GM19099 (cell line): ENCODE data around the gene BTG3.

Source experiments
- POLR2A ChIP-seq: IDR thresholded peaks from 3 replicates; pipeline ENCODE4 v1.6.1; 2011; ENCODE audit warnings: low read depth; ENCODE audit not compliant: insufficient read length; ENCODE audit errors: extremely low read depth

The BTG3 gene

DNA sequence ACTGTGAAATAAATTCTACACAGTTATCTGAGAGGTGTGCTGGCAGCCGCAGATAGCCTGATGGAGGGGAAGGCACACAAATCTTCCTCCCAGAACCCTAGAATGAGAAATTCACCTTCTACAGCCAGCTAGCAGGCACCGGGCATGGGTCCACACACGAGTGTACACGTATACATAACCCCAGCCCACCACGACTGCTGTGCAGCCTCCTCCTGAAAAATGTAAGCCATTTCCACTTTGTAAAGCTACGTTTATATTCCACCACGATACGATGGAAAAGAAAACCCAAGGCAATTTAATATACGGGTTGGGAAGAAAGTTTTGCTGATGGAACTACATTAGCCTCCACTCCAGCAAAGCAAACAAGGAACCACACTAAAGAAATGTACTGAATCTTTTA is 1.8 kb downstream of the BTG3 start:
- TF ChIP-seq POLR2A, result no peak

DNA sequence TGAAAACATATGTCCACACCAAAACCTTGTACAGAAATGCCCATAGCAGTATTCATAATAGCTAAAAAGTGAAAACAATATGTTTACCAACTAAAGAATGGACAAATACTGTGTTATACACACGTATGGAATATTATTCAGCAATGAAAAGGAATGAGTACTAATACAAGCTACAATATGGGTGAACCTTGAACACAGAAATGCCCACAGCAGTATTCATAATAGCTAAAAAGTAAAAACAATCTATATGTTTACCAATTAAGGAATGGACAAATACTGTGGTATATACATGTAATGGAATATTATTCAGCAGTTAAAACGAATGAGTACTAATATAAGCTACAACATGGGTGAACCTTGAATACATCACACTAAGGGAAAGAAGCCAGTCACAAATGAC is 3.0 kb downstream of the BTG3 start:
- TF ChIP-seq POLR2A, result no peak

DNA sequence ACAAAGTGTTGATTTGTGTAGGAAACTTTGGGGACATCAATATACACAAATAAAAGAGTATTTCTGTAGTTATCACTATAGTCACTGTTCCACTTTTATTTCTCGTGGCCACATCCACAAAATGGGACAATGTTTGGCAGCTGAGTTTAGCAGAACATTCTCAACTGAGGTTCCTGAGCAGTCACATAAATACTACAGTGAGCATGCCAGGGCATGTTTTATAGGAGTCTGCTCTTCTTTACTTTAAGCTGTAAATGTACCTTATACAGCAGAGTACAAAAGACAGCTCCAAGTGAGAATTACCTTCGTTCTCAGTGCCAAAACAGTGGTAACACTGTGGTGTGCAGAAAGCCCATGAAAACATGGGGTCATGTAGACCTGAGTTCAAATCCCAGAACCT is 5.0 kb downstream of the BTG3 start:
- no peak for TF ChIP-seq POLR2A

DNA sequence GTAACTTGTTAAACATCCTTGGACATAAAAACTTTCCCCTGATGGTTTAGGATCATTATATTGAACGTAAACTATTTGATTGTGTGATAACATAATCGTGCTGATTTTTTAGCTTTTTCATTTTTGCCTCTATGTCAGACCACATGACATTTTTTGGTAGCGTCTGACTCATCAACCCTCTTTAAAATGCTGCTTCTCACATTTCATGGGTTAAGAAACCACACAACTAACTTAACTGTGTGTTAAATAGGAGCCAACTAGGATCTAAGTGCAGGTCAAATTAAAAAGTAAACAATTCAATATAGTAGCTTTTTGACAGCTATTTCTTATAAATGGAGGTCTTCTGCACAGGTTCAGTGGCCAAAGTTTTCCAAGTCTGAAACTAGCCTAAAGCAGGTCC is 9.8 kb downstream of the BTG3 start:
- no peak for TF ChIP-seq POLR2A

DNA sequence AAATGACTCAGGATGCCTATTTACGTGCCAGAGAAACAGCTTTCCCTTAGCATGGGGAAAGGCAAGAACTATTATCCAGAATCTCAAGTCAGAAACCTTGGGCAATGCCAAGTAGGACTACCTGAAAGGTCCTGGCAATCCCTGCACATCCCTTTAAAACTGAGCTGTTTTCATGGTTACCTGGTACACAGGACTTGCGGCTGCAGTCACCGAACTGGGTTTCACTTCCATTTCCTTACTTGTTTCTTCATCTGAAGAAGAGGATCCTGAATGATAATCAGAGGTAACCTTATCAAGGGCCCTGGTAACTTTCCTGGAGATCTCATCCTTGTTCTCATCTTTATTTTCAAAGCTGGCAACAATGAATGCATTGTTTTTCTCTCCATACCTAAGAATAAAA is 14.3 kb downstream of the BTG3 start:
- TF ChIP-seq POLR2A, result no peak

DNA sequence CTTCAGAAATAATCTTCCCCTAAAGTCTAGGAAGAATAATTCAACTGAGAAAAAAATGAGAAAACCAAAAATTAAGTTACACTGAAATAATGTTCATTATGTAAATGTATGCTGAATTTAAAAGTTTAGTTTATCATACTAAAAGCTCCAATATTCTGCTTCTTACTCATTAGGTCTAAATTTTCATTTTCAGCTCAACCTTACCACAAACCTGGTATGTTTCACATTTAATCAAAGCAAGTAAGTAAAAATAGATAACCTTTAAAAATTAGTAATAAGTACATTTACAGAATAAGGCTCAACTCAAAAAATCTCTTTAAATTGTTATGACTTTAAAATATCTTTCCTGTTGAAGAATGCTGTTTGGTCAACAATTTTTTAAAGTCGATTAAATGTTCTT is 15.0 kb downstream of the BTG3 start:
- no peak for TF ChIP-seq POLR2A

DNA sequence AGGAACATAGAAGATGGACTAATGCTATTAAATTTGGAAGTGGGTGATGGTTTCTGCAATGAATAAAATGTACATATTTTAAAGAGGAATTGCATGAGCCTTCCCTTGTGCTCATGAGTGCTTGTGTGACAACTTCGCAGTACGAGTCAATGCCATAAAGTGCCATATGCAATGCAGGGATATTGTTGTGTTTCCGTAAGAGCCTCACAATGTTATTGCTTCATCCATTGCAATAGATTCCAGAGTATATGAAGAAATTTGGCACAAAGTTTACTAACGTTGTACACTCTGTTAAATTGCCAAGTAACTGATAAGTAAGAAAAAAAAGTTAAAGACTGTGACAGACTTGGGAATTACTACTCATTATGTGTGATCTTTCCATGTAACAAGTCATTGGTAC is 22.3 kb downstream of the BTG3 start:
- no peak for TF ChIP-seq POLR2A

DNA sequence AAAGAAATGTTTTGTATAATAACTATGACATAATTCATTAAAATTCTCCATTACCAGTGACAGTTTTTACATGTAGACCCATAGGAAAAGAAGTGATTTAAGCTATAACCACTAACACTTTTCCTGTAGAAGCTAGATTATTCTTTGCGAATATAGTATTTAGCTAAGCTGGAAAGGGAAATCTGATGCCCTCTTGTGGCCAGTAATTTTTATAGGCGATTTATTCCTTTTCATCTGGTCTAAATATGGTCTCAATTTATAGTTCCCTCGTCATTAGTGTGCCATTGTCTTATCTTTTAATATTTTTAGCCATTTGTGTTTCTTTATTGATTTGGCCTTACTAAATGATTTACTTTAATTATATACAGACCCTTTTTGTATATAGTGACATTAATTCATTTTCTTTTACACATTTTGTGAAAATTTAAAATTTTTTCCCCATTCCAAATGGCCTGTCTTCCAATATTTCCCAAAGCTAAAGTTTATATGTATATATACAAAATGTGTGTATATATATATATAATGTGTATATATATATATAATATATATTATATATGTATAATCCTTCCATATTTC is 26.7 kb downstream of the BTG3 start:
- no peak for TF ChIP-seq POLR2A

DNA sequence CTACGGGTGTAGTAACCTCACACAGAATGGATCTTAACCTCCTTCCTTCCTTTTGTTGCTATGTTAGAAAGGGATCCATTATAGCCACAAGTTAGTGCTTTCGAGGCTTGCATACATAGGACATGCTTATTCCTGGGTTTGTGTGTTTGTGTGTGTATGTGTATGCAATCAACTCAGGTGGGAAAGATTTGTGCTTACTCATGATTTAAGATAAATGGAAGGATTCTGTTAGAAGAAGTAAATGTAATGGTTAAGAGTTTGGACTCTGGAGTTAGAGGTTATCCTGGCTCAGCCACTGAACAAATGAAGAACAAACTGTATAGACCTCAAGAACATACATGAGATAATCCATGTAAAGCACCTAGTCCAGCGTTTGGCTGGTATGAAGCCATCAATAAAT is 28.8 kb downstream of the BTG3 start:
- no peak for TF ChIP-seq POLR2A

DNA sequence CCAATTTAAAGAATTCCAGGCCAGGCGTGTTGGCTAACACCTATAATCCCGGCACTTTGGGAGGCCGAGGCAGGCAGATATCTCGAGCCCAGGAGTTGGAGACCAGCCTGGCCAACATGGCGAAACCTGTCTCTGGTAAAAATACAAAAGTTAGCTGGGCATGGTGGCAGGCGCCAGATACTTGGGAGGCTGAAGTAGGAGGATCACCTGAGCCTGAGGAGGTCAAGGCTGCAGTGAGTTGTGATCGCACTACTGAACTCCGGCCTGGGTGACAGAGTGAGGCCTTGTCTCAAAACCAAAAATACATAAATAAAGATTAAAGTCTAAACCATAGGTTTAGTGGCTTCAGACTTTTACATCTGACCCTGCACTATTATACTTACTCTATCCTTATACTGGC is 32.4 kb downstream of the BTG3 start:
- TF ChIP-seq POLR2A, result no peak

DNA sequence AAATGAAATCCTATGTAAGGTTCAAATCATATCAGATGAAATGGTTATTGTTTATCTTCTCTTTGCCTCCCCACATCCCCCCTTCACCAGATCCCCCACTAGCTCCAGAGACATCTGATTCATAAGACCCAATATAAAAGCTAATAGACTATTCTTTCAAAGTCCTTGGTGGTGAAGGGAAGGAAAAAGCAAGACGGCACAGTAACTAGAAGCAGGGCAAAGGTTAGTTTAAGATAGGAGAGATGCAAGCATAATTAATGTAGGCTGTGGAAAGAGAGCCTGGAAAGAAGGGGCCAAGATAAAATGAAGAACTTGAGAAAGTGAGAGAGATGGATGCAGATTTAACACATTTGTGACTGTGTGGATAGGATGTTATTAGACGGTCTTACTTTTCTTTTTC is 33.8 kb downstream of the BTG3 start:
- TF ChIP-seq POLR2A, result no peak

DNA sequence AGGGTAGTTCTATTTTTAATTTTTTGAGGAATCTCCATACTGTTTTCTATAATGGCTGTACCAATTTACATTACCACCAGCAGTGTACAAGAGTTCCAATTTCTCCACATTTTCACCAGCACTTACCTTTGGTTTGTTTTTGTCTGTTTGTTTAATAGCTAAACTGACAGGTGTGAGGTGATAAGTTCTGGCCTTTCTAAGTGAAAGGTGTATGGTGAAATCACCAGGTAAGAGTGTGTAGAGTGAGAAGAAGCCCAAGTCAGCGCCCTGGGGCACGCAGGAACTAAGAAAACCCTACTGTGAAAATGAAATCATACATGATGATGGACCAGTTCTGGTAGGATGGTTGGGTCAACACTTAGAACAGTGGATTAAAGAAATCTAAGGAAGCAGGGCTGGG is 34.5 kb downstream of the BTG3 start:
- TF ChIP-seq POLR2A, result no peak

DNA sequence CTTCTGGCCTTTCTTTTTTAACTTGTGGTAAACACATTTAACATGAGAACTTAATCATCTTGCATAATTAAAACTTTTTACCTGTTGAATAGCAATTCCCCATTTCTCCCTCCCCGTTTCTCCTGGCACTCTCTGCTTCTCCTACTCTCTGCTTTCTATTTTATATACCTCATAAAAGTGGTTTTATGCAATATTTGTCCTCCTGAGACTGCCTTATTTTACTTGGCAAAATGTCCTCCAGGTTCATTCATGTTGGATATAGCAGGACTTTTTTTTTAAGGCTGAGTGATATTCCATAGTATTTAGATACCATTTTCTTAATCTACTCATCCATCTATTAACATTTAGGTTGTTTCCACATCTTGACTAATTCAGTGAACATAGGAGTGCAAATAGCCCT is 35.0 kb downstream of the BTG3 start:
- no peak for TF ChIP-seq POLR2A

DNA sequence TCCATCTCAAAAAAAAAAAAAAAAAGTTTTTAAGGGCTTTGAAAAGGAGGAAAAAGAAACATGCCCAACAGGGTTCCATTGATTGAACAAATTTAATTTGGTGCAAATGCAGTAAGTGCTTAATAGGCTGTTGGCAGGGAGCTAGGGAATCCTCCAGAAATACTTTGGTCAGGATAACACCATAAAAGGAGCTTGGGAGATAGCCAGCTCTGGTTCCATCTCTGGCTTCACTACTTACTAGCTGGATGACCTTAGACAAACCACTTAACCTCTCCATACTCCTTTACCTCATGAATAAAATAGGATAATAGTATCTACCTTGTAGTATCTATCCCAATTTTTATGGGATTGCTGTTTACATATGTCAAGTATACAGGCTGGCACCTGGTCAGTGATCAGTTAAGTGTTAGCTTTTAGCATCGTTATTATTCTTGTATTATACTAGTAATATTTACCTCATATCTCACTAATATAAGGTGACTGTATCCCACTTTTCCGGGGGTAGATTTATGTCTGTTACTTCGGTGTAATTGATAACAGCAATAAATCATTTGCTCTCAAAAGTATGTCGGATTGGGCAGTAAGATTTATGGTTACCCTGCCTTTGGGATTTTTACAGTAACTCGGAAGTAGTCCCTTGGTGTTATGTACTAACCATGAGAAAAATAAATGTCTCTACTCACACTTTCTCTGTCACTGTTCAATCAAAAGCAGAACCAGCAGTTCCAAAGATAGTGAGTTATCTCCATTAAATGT is 36.4 kb downstream of the BTG3 start:
- TF ChIP-seq POLR2A, result no peak

DNA sequence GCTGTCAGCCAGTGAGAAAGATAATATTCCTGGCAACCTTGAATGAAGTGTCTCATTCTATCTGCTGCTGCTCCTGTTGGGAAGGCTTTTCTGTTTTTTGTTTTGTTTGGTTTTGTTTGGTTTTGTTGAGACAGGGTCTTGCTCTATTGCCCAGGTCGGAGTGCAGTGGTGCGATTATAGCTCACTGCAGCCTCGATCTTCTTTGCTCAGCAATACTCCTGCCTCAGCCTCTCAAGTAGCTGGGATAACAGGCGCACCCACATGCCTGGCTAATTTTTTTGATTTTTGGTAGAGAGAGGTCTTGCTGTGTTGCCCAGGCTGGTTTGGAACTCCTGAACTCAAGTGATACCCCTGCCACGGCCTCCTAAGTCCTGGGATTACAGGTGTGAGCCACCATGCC is 37.6 kb downstream of the BTG3 start:
- TF ChIP-seq POLR2A, result no peak

DNA sequence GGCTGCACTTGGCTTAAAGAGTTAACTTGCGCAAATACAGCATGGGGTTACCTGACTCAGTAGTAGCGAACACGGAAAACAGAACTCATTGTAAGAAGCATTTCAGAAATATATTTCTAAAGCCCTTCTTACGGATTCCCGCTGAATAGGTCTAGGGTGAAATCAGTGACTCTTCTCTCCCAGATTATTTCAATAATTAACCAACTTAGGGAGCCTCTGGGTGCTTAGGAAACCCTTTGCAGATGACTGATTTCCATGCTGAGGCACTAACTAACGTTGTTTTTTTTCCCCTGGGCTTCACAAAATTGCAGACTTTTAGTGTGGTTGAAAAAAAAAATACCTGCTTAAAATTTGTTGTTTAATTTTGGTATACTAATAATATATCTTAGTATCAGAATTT is 40.3 kb downstream of the BTG3 start:
- TF ChIP-seq POLR2A, result no peak

DNA sequence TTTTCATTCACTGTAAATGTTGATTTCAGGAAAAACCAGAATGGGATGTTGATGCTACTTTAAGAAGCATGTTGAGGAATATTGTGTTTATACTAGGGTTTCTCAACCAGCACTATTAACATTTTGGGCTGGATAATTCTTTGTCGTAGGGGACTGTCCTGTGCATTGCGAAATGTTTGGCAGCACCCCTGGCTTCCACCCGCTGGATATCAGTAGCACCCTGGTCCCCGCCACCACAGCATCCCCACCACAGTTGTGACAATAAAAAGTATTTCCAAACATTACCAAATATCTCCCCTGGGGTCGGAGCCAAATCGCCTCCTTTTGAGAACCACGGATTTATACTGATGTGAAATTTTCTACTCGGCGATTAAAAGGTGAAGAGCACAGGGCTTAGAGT is 41.9 kb downstream of the BTG3 start:
- no peak for TF ChIP-seq POLR2A
